B cell (primary cell): ENCODE data around the gene VAC14. TPM values are rescaled to one million over a fixed set of nuclear protein-coding genes. Genes with fewer than 3 reads are reported as not detected.

Experiments
- ATAC-seq: fragments of 200-7000 bp; cut with Tn5 transposase; one replicate; pipeline ENCODE4 v1.10.0; 2021; ENCODE audit warnings: low read depth, mild to moderate bottlenecking, moderate number of reproducible peaks, moderate library complexity
- CTCF ChIA-PET: fragments of 350-600 bp; sonication (Branson Sonifier 250); formaldehyde crosslinking; loops from one replicate; lab custom pipeline; 2021; ENCODE audit warnings: antibody characterized with exemption, inconsistent platforms; lab: Charles Lee
- POLR2A ChIA-PET: fragments of 350-600 bp; sonication (Branson Sonifier 250); formaldehyde crosslinking; loops from one replicate; lab custom pipeline; 2021; ENCODE audit warnings: antibody characterized with exemption; lab: Charles Lee
- DNase-seq: peaks from one replicate; pipeline ENCODE4 v3.0.0; 2013
- H2AFZ ChIP-seq: 2 replicates; pipeline ENCODE4 v1.6.1; 2012; ENCODE audit warnings: mild to moderate bottlenecking, low read depth, low read length; ENCODE audit not compliant: insufficient read depth, poor library complexity, severe bottlenecking
- H3K27ac ChIP-seq, 2 donors: 1 replicate in 1 of 2; 2 replicates in 1 of 2; pipeline ENCODE4 v1.5.1; 2012 to 2013; ENCODE audit warnings: low read length in 2 of 2, mild to moderate bottlenecking in 2 of 2, moderate library complexity in 1 of 2
- H3K27me3 ChIP-seq, 4 experiments: fragments of 200-600 bp in 1 of 4; sonication (generic) in 1 of 4; replicated peaks in 1 of 4; 1 replicate in 2 of 4; 2 replicates in 2 of 4; pipeline versions ENCODE4 v1.6.1 to v1.7.0; 2013 to 2016; ENCODE audit warnings: low read length in 3 of 4, mild to moderate bottlenecking in 2 of 4, mixed read lengths in 1 of 4, moderate library complexity in 1 of 4; ENCODE audit not compliant: insufficient read depth in 4 of 4, control insufficient read depth in 3 of 4; ENCODE audit errors: control extremely low read depth in 1 of 4
- H3K36me3 ChIP-seq, 2 experiments: replicated peaks in 1 of 2; 1 replicate in 1 of 2; 2 replicates in 1 of 2; pipeline versions ENCODE4 v1.6.1 to v1.7.1; 2013; ENCODE audit warnings: low read length in 1 of 2; ENCODE audit not compliant: insufficient read depth in 2 of 2, control insufficient read depth in 1 of 2; ENCODE audit errors: control extremely low read depth in 1 of 2, extremely low read depth in 1 of 2
- H3K4me1 ChIP-seq, 2 donors: fragments of 200-600 bp in 1 of 2; sonication (generic) in 1 of 2; 1 replicate in 1 of 2; 2 replicates in 1 of 2; pipeline versions ENCODE4 v1.5.1 to v1.6.1; 2013 to 2017; ENCODE audit warnings: low read length in 2 of 2; ENCODE audit not compliant: control insufficient read depth in 2 of 2, insufficient read depth in 2 of 2
- H3K4me2 ChIP-seq: replicated peaks from 2 replicates; pipeline ENCODE3; 2012; ENCODE audit warnings: mild to moderate bottlenecking, low read depth, low read length; ENCODE audit not compliant: poor library complexity, severe bottlenecking
- H3K4me3 ChIP-seq, 5 experiments: fragments of 200-600 bp in 1 of 5; sonication (generic) in 1 of 5; 1 replicate in 3 of 5; 2 replicates in 2 of 5; pipeline versions ENCODE4 v1.5.1 to v1.7.0; 2011 to 2016; ENCODE audit warnings: low read length in 4 of 5, mild to moderate bottlenecking in 4 of 5, low read depth in 2 of 5, control low read depth in 1 of 5, moderate library complexity in 1 of 5; ENCODE audit not compliant: insufficient read depth in 1 of 5; ENCODE audit errors: control extremely low read depth in 1 of 5, extremely low read depth in 1 of 5
- H3K79me2 ChIP-seq: fragments of 200-600 bp; sonication (generic); one replicate; pipeline ENCODE4 v1.6.0; 2016; ENCODE audit warnings: low read length; ENCODE audit not compliant: control insufficient read depth, insufficient read depth
- H3K9ac ChIP-seq: fragments of 200-600 bp; sonication (generic); 2 replicates; pipeline ENCODE4 v1.6.1; 2017; ENCODE audit warnings: mild to moderate bottlenecking, low read length, moderate library complexity
- H3K9me3 ChIP-seq, 3 donors: one replicate each; pipeline versions ENCODE4 v1.6.1 to v1.7.1; 2013; ENCODE audit warnings: low read length in 2 of 3; ENCODE audit not compliant: control insufficient read depth in 2 of 3, insufficient read depth in 1 of 3; ENCODE audit errors: control extremely low read depth in 1 of 3
- H4K20me1 ChIP-seq: 2 replicates; pipeline ENCODE4 v1.6.0; 2012; ENCODE audit warnings: mild to moderate bottlenecking, low read length; ENCODE audit not compliant: insufficient read depth, control insufficient read depth, poor library complexity, severe bottlenecking
- H3K27ac Mint-ChIP-seq: one replicate; pipeline ENCODE4 v1.8.0; 2021; ENCODE audit warnings: mixed read lengths
- H3K27me3 Mint-ChIP-seq: one replicate; pipeline ENCODE4 v1.8.0; 2021; ENCODE audit warnings: mixed read lengths
- H3K4me1 Mint-ChIP-seq: one replicate; pipeline ENCODE4 v1.8.0; 2021; ENCODE audit warnings: mixed read lengths
- H3K4me3 Mint-ChIP-seq: one replicate; pipeline ENCODE4 v1.8.0; 2021; ENCODE audit warnings: mixed read lengths
- H3K9me3 Mint-ChIP-seq: one replicate; pipeline ENCODE4 v1.8.0; 2022; ENCODE audit warnings: mixed read lengths; ENCODE audit not compliant: insufficient read depth
- EZH2 ChIP-seq: IDR thresholded peaks from 2 replicates; pipeline ENCODE4 v1.6.1; 2012; ENCODE audit warnings: borderline replicate concordance, low read depth, mild to moderate bottlenecking, moderate library complexity, low read length; ENCODE audit not compliant: insufficient read depth, poor library complexity, severe bottlenecking
- WGBS: methylation state at CpG from one replicate; pipeline ENCODE4 v1.1.5; 2013; ENCODE audit warnings: missing lambda C conversion rate; ENCODE audit not compliant: insufficient coverage; 5-methylcytosine and 5-hydroxymethylcytosine counted together
- intact Hi-C: fragments of 100-400 bp; cut with micrococcal nuclease; formaldehyde crosslinking; loops from one replicate; pipeline ENCODE4 v1.10.0; 2022
- polyA plus RNA-seq: library from polyadenylated mRNA; depleted of rRNA; stranded (reverse); fragments of >200 nt; gene quantifications from 2 replicates; pipeline ENCODE4 v1.2.3, GENCODE V29; 2012
- total RNA-seq, 2 donors: library from RNA; stranded (reverse); fragments of 120-200 nt in 1 of 2; gene quantifications; 1 replicate in 1 of 2; 2 replicates in 1 of 2; pipeline versions ENCODE4 v1.2.3 to v1.2.4, GENCODE V29; 2013 to 2022
- TF ChIP-seq, protein P1 (sequence below): fragments of 200-600 bp; IDR thresholded peaks from one replicate; pipeline ENCODE4 v1.8.0; 2022; ENCODE audit warnings: antibody characterized with exemption, mild to moderate bottlenecking

Gene VAC14
- total and polyA plus RNA-seq, 2 donors (not counting 1 experiment from before 2014, with no cell fraction given), result 42.6 to 64.7 TPM

DNA sequence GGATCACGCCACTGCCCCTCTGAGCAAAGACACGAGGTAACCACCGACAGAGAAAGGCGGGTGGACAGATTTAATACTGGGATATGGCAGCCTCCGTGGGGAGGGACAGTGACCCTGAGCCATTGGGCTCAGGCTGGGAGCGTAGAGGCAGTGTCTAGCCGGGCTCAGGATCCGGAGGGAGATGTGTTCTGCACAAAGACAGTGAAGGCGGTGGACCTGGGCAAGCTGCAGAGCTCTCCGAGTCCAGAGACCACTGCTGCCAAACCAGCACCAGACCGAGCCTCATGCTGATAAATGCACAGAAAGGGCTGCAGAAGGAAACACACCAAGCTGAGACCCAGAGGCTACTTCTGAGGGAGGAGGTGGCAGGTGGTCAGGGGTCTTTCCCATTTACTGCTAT, 88.6 kb downstream of the VAC14 start:
- H3K9me3 ChIP-seq, result peaks cover 0 to 3% (median 0%) of the 10 kb centered on the region in 3 donors
- Mint-ChIP-seq H3K9me3 (no peaks in the 10 kb centered on the region), H3K4me3 (no peak overlapping the region), H3K27me3 (no peaks in the 10 kb centered on the region), H3K4me1 (no peaks in the 10 kb centered on the region), H3K27ac (no peak overlapping the region)
- H3K4me3 ChIP-seq, result no peak overlapping the region
- H3K36me3 ChIP-seq, result peaks cover 0 to 34% of the 10 kb centered on the region in 2 experiments
- intact Hi-C loops, result no loop called here
- H3K9ac ChIP-seq, result no peak overlapping the region
- no peak for DNase-seq
- ATAC-seq, result no peak
- H3K27me3 ChIP-seq, result no peaks in the 10 kb centered on the region
- no peak overlapping the region for H2AFZ ChIP-seq
- H3K4me1 ChIP-seq, result no peaks in the 10 kb centered on the region
- no peak overlapping the region for H3K27ac ChIP-seq
- ChIA-PET CTCF (interaction anchor here (0.6 kb wide), 1 partner anchor 59 kb away, joined by 3 read pairs; no protein-coding TSS in a partner anchor), POLR2A (no interaction called here)
- TF ChIP-seq EZH2, result no peak
- TF ChIP-seq, protein P1, sequence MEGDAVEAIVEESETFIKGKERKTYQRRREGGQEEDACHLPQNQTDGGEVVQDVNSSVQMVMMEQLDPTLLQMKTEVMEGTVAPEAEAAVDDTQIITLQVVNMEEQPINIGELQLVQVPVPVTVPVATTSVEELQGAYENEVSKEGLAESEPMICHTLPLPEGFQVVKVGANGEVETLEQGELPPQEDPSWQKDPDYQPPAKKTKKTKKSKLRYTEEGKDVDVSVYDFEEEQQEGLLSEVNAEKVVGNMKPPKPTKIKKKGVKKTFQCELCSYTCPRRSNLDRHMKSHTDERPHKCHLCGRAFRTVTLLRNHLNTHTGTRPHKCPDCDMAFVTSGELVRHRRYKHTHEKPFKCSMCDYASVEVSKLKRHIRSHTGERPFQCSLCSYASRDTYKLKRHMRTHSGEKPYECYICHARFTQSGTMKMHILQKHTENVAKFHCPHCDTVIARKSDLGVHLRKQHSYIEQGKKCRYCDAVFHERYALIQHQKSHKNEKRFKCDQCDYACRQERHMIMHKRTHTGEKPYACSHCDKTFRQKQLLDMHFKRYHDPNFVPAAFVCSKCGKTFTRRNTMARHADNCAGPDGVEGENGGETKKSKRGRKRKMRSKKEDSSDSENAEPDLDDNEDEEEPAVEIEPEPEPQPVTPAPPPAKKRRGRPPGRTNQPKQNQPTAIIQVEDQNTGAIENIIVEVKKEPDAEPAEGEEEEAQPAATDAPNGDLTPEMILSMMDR, result no peak
- WGBS, result 98% methylated on average over 11 of the region's 11 CpGs
- peaks cover 8% of the 10 kb centered on the region for H4K20me1 ChIP-seq
- H3K79me2 ChIP-seq, result no peaks in the 10 kb centered on the region
- H3K4me2 ChIP-seq, result no peak overlapping the region

DNA sequence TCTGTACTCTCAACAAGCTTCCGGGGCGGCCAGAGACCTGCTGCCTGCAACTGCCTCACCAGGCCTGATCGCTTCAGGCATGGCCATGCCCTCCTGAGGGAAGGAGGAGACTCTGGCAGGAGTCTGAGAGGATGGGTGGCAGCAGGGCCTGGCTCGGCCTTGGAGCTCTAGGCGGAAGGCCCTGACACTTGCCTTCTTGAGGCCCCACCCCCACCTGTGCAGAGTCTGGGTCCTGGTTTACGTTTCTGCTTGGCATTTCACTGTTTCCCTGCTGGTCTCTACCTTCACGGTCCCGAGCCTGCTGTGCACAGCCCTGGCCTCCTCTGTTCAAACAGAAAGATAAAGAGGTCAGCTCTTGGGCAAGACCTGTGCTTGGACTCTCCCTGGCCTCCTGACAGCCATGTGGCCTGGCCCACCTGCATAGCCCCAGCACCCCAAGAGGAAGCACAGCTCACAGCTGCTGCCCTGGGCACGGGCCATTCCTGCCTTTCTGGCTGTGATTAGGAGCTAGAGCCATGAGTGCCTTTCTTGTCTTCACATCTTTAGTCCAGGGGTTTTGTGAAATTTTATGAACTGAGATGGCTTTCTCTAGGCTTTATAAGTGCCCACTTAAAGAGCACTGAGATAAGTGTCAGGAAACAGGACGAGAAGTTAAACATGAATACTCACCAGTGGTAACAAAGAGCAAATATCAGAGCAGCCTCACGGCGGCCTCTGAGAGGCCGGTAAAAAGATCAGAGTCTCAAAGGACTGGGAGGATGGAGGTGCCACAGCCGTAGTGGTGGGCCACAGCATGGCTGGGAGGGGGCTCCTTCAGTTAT, 89.5 kb downstream of the VAC14 start:
- no peak overlapping the region for H3K9ac ChIP-seq
- CTCF ChIA-PET, result no interaction called here
- POLR2A ChIA-PET, result no interaction called here

More for the DNA sequence above, 89.5 kb downstream of the VAC14 start:
- no peak overlapping the region for H3K27ac ChIP-seq
- WGBS, result 98% methylated on average over 12 of the region's 14 CpGs
- ATAC-seq (no peak), DNase-seq (no peak)
- H3K36me3 ChIP-seq, result peaks cover 0 to 32% of the 10 kb centered on the region in 2 experiments
- no peak overlapping the region for H3K4me3 ChIP-seq
- H3K4me1 ChIP-seq, result no peaks in the 10 kb centered on the region
- Mint-ChIP-seq H3K9me3 (no peaks in the 10 kb centered on the region), H3K4me3 (no peak overlapping the region), H3K4me1 (no peaks in the 10 kb centered on the region), H3K27ac (no peak overlapping the region), H3K27me3 (no peaks in the 10 kb centered on the region)
- H3K79me2 ChIP-seq, result no peaks in the 10 kb centered on the region
- no peak overlapping the region for H3K4me2 ChIP-seq
- TF ChIP-seq EZH2, result no peak
- TF ChIP-seq, protein P1, result no peak
- H2AFZ ChIP-seq, result no peak overlapping the region
- H4K20me1 ChIP-seq, result peaks cover 8% of the 10 kb centered on the region
- intact Hi-C loops, result no loop called here
- peaks cover 0 to 3% (median 0%) of the 10 kb centered on the region in 3 donors for H3K9me3 ChIP-seq
- no peaks in the 10 kb centered on the region for H3K27me3 ChIP-seq
